NCI-H510A treated with DMSO at 0.1 percent for 48 hours (cell line): ENCODE measurements around the gene ARHGEF10L.
A peak's percentile ranks its signal among the peaks of the same experiment; 100 is the strongest.

Experiments
- DNase-seq: peaks from one replicate; lab custom pipeline; 2025; lab: John Stamatoyannopoulos, UW

The ARHGEF10L gene

DNA sequence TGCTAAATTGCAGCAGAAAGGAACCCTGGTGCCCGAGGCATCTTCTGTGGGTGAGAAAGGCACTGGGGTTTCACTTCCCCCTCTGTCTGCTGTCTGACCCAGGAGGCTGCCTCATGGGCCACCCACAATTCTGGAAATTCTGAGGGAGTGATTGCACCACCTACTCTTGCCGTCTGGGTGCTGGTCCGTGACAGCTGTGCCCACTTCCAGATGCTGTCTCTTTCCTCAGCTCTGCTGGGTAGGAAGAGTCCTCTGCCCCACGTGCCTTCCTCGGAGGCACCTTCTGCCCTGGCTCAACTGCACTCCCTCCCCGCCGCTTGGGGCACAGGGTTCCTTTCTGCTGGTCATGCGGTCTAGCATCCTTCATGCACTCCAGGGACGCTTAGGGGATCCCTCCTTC lies 96.3 kb downstream of the ARHGEF10L start:
- DNase-seq = no peak

GRCh38 chr1:17636612-17637011 lies 97.1 kb downstream of the ARHGEF10L start:
- DNase-seq = no peak

DNA sequence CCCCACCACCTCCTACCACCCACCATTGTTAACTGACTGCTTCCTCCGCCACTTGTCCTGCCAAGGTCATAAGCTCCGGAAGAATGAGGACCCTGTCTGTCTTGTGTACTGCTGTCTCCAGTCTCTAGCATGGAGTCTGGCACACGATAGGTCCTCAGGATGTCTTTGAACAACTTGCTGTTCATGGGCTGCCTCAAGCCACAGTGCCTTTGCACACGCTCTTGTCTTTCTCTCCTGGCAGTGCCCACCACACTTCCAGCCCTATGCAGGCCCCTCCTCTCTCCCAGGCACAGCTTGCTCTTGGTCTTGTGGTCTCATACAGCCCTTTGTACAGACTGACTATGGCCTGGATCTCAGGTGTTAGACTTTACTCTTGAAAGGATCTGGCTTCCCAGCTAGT lies 97.6 kb downstream of the ARHGEF10L start:
- no peak for DNase-seq

DNA sequence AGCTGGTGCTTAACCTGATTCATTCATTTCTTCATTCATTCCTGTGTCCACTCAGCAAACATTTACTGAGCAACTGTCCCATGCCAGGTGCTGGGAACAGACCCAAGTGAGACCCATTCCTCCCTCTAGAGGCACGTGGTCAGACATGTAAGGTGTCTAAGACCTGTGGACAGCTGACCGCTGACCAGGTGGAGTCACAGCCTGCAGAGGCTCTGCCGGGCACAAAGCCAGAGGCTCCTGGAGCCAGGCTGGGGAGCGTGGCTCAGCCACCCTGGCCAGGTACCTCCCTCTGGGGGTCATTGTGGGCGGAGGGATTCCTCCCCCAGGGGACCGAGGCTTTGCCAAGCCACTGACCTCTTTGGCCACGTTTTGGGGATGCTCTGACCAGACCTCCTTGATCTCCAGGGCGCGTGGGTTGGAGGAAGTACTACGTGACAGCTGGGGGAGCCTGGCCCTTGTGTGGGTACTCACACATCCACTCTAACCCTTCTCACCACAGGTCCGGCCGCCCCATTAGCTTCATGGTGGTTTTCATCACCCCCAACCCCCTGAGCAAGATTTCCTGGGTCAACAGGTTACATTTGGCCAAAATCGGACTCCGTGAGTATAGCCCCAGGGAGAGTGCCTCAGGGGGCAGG lies 100.3 kb downstream of the ARHGEF10L start:
- DNase-seq = no peak

- no peak for DNase-seq
These were observed 100.9 kb downstream of the ARHGEF10L start for GRCh38 chr1:17640393-17640792.

- DNase-seq = no peak
These were observed 101.5 kb downstream of the ARHGEF10L start for GRCh38 chr1:17640975-17641374.

- no peak for DNase-seq
These were observed 102.7 kb downstream of the ARHGEF10L start for GRCh38 chr1:17642169-17642568.

DNA sequence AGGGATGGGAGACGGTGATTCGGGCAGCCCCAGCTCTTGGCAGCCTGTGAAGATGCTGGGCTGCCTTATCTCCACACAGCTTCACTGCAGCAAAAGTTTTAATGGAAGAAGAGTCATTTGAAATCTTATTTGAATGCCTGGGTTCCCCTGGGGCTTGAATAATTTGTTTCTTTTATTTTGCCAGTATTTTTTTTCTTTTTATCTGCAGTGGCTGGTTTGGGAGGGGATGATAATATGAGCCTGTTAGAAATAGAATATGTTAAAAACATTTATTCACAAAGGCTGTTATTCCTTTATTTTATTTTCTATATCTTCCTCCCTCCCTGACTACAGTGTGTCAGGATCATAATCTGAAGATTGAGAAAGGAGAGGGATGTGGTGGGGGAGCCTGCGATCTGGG lies 103.4 kb downstream of the ARHGEF10L start:
- no peak for DNase-seq

DNA sequence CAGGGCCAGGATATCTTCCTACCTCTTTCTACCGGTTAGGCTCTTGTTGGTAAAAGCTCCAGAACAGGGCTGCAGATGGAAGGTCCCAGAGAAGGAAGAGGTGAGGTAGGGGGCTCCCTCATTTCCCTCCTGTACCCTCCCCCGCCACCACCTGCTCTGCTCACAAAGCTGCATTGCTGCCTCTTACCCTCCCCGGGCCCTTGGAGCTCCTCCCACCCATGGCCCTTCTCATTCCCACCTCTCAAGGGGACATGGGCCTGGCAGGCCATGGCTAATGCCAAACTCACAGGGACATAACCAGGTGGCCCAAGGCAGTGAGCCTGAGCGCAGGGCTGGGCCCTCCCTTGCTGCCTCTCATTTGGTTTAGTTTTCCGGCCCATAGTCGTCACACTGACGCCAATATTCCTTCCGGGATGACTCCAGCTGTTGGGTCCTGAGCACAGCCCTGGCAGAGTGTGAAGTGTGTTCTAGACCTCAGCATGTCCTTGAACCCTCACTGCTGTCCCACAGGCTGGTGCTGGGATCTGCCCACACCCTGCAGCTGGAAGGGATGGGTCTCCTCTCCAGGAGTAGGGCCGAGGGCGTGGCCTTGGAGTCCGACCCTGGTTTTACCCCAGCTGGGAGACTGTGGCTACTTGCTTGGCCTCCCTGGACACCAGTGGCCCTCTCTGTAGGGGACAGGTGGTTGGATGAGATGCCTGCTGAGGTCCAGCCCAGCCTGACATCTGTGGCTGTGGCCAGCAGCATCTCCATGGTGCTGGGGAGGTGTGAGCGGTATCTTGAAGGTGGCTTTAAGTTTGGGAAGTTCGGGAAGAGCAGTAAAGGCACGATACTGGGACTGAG lies 104.6 kb downstream of the ARHGEF10L start:
- DNase-seq = no peak

GRCh38 chr1:17645068-17645911 lies 105.8 kb downstream of the ARHGEF10L start:
- DNase-seq = no peak

GRCh38 chr1:17646444-17647280 lies 107.2 kb downstream of the ARHGEF10L start:
- no peak for DNase-seq

DNA sequence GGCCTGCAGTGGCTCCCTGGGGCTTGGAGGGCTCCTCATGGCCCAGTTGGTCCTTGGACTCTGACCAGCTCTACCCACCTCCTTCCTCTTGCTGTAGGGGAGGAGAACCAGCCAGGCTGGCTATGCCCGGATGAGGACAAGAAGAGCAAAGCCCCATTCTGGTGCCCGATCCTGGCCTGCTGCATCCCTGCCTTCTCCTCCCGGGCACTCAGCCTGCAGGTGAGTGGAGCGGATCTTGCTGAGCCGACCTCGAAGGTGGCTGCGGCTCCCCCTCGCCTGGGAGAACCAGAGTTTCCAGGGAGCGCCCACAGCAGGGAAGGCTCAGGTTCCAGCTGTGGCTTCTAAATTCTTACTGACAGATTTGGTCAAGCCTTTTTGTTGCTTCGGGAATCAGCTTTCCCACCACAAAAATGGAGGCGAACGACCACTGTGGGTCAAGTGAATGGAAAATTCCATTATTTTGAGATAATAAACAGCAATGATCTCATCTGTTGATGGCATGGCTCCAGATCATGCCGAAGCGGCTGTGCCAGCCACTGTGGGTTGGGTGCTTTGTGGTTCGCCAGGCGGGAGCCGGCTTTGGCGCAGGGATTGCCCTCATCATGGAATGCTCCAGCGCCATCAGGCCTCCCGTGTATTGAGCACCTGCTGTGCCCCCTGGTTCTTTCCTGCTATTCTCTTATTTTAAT lies 109.1 kb downstream of the ARHGEF10L start:
- DNase-seq = no peak

- DNase-seq = no peak
These were observed 110.0 kb downstream of the ARHGEF10L start for GRCh38 chr1:17649371-17650106.

- DNase-seq = no peak
These were observed 113.8 kb downstream of the ARHGEF10L start for GRCh38 chr1:17653276-17653675.

DNA sequence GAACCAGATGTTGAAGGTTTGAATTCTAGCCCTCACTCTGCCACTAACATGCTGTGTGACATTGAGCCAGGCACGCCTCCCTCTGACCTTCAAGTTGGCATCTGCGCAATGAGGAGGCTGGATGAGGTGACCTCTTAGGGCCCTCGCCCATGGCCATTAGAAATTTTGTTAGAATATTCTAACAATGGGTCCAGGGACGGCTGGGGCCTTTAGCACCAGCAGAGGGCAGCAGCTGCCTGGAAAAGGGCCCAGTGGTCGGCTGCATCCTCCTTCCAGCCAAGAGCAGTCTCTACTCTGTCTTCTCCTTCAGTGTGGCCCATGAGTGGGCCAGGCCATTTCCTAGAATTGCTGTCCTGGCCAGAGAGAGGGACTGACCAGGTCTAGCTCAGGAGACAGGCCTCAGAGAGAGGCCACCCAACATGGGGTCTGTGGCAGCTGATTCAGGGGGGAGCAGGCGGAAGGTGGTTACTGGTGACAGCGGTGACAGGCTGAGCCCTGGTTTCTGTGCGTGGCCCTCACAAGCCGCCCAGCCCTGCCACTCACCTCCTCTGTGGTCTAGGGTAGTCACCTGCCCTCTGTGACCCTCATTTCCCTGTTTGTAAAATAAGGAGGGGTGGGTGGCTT lies 114.3 kb downstream of the ARHGEF10L start:
- DNase-seq = peak; percentile 23

GRCh38 chr1:17654519-17654918 lies 115.0 kb downstream of the ARHGEF10L start:
- no peak for DNase-seq

GRCh38 chr1:17655169-17655568 lies 115.7 kb downstream of the ARHGEF10L start:
- no peak for DNase-seq

GRCh38 chr1:17655922-17656321 lies 116.4 kb downstream of the ARHGEF10L start:
- no peak for DNase-seq

DNA sequence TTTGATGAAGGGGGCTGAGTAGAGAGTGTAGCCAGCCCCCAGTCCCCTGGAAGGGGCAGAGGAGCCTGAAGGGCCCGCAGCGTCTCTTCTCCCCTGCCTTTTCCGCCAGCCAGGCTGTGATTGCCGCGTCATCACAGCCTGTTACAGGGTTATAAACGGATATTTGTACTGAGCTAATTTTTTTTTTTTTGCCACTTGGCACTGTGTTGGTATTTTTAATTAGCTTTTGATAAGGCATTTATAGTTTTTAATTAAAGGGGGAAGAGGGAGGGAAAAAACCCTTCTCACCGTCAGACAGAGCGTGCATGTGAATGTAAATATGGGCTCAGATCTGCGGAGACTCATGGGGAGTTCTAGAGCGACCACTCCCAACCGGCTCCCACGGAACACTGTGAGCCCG lies 117.9 kb downstream of the ARHGEF10L start:
- DNase-seq = no peak

DNA sequence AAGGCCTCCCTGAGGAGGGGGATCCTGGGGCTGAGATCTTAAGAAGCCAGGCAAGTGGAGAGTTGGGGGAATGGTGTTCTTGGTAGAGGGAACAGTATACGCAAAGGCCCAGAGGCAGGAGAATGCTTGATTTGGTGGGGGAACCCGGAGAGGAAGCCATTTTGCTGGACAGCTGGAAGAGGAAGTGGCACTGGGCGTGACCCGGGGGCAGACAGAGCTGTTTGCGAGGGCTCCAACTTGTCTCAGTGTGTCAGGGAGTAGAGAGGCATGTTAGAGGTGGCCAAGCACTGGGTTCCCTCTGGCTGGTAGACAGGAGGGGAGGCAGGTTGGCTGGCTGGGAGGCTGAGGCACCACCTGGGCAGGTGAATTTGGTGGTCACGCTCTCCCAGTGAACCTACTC lies 119.3 kb downstream of the ARHGEF10L start:
- DNase-seq = no peak
